HS-5 (cell line): ENCODE data around the gene CEP43.

Experiments used
- DNase-seq: peaks from one replicate; pipeline ENCODE4 v3.0.0-alpha.2; 2012; ENCODE audit warnings: low read depth

CEP43 gene

GRCh38 chr6:166969390-166970002 is 29.7 kb upstream of the CEP43 start:
- no peak for DNase-seq

- no peak for DNase-seq
Measured at GRCh38 chr6:166970091-166970490, 29.1 kb upstream of the CEP43 start.

GRCh38 chr6:166970776-166971175 is 28.4 kb upstream of the CEP43 start:
- no peak for DNase-seq

- no peak for DNase-seq
Measured at GRCh38 chr6:166971271-166971670, 27.9 kb upstream of the CEP43 start.

GRCh38 chr6:166972101-166972500 is 27.1 kb upstream of the CEP43 start:
- no peak for DNase-seq

GRCh38 chr6:166976636-166977035 is 22.6 kb upstream of the CEP43 start:
- DNase-seq: no peak

- no peak for DNase-seq
Measured at GRCh38 chr6:166977621-166978525, 21.3 kb upstream of the CEP43 start.

GRCh38 chr6:166980738-166981137 is 18.5 kb upstream of the CEP43 start:
- no peak for DNase-seq

GRCh38 chr6:166987448-166987847 is 11.7 kb upstream of the CEP43 start:
- DNase-seq: no peak

- no peak for DNase-seq
Measured at GRCh38 chr6:166987930-166988329, 11.3 kb upstream of the CEP43 start.

- DNase-seq: no peak
Measured at GRCh38 chr6:166988674-166989201, 10.5 kb upstream of the CEP43 start.

- no peak for DNase-seq
Measured at GRCh38 chr6:166989427-166990032, 9.7 kb upstream of the CEP43 start.

GRCh38 chr6:166996406-166996805 is 2.8 kb upstream of the CEP43 start:
- DNase-seq: no peak

GRCh38 chr6:166997348-166997747 is 1.8 kb upstream of the CEP43 start:
- no peak for DNase-seq

GRCh38 chr6:166997768-166998255 is 1.4 kb upstream of the CEP43 start:
- DNase-seq: peak; percentile 49

GRCh38 chr6:166998256-166999144 is 697 bp upstream of the CEP43 start:
- DNase-seq: no peak

- DNase-seq: no peak
Measured at GRCh38 chr6:166999884-167000253, 672 bp downstream of the CEP43 start.

GRCh38 chr6:167000759-167001158 is 1.6 kb downstream of the CEP43 start:
- DNase-seq: no peak

GRCh38 chr6:167005350-167006159 is 6.4 kb downstream of the CEP43 start:
- DNase-seq: no peak

GRCh38 chr6:167007985-167008384 is 8.8 kb downstream of the CEP43 start:
- DNase-seq: no peak

- no peak for DNase-seq
Measured at GRCh38 chr6:167013067-167013466, 13.9 kb downstream of the CEP43 start.
